ENCODE measurements around the gene EDRF1.

EDRF1 gene

DNA sequence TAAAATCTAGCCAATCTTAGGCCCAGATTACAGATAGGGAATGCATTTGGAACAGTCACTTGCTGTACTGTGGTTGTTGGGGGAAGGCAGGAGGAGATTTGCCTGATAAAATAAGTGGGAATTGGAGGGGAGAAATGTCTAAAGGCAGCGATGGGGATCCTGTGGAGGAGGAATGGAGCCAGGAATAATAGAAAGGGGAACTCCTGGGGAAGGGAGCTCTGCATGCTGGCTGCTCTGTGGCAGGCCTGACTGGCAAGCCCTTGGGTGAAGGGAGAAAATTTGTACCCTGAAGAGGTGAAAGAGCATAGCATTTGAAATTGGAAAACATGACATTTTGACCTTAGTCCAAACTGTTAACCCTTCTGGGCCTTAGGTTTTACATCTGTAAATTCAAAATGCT is 42.5 kb downstream of the EDRF1 start:
- no peak for DNase-seq (ENCODE audit: low read depth, low spot score)
- no peaks in the 10 kb centered on the region for H3K27me3 ChIP-seq (ENCODE audit: control insufficient read depth, insufficient read depth, low read length)
- peaks cover 19% of the 10 kb centered on the region for H3K36me3 ChIP-seq (ENCODE audit: control insufficient read depth, insufficient read depth, low read length)
- H3K4me1 ChIP-seq (ENCODE audit: control insufficient read depth, insufficient read depth, low read length): no peaks in the 10 kb centered on the region; the same call in 1 of the 2 replicates
- H3K9me3 ChIP-seq (ENCODE audit: control insufficient read depth, insufficient read depth, low read length): no peaks in the 10 kb centered on the region
- no CpG with 5 or more reads among the region's 1 CpG for WGBS (ENCODE audit: insufficient coverage, insufficient read length)
- H3K27ac ChIP-seq (ENCODE audit: low read length): no peak overlapping the region
- H3K4me3 ChIP-seq (ENCODE audit: low read length): no peak overlapping the region

DNA sequence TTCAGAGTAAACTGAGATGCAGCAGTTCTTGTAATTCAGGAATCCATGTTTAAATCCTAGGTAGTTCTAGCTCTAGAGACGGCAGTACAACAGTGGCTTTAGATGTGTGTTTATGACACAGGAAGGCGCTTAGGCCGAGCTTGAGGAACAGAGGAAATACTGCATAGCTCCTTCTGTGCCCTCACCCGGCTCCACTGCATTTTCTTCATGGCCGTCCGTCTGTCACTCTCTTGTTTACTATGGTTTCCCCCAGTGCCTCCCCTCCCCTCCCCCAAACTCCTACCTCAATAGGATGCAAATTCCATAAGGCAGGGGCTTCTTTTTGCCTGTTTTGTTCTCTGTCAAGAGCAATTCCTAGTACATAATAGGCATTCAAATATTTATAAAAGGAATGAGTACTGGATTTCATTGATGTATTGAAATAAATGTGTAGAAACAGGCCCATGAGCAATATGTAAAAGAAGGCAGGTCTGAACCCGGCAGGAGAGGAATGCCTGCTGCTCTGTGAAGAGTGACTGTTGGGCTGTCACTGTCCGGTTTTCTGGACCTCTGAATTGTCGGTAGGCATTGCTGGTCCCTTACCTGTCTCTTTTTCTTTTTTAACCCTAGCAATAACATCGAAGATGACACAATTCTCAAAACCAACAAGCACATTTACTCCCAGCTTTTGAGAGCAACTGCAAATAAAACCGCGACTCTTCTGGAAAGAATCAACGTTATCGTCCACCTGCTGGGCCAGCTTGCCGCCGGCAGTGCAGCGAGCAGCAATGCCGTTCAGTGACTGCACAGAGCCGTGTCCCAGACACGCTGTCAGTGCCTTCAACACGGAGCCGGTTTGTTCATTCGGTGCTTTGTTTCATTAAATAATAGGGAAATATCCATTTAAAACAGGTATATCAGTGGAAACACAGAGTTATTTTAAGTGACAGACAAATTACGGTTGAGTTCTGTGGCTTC is 43.5 kb downstream of the EDRF1 start:
- WGBS (ENCODE audit: insufficient coverage, insufficient read length): no CpG with 5 or more reads among the region's 24 CpGs
- Histone ChIP-seq H3K27ac (ENCODE audit: low read length) (no peak overlapping the region), H3K4me1 (ENCODE audit: control insufficient read depth, insufficient read depth, low read length) (no peaks in the 10 kb centered on the region; the same call in 1 of the 2 replicates), H3K36me3 (ENCODE audit: control insufficient read depth, insufficient read depth, low read length) (peaks cover 19% of the 10 kb centered on the region), H3K9me3 (ENCODE audit: control insufficient read depth, insufficient read depth, low read length) (no peaks in the 10 kb centered on the region), H3K4me3 (ENCODE audit: low read length) (no peak overlapping the region), H3K27me3 (ENCODE audit: control insufficient read depth, insufficient read depth, low read length) (no peaks in the 10 kb centered on the region)
- no peak for DNase-seq (ENCODE audit: low read depth, low spot score)

DNA sequence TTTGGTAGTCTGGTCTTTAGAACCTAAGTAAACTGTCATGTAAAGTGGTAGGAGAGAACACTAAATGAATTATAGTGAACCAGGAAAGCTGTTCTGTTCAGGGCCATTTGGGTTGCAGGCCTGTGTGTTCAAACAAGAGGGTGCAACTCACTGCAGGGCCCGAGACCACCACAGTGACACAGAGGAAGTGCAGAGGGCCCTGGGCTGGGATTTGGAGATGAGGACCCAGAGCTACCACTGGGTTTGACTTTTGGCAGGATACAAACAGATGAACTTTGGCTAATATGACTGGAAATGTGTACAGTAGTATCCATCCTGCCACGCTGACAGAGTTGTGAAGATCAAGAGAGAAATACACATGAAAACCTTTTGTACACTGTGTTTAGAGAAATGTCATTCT is 46.3 kb downstream of the EDRF1 start:
- H3K4me3 ChIP-seq (ENCODE audit: low read length): no peak overlapping the region
- DNase-seq (ENCODE audit: low read depth, low spot score): no peak
- no peaks in the 10 kb centered on the region for H3K9me3 ChIP-seq (ENCODE audit: control insufficient read depth, insufficient read depth, low read length)
- H3K4me1 ChIP-seq (ENCODE audit: control insufficient read depth, insufficient read depth, low read length): no peaks in the 10 kb centered on the region; the same call in 1 of the 2 replicates
- peaks cover 13% of the 10 kb centered on the region; the same call in 1 of the 2 replicates for H3K36me3 ChIP-seq (ENCODE audit: control insufficient read depth, insufficient read depth, low read length)
- no peak overlapping the region for H3K27ac ChIP-seq (ENCODE audit: low read length)
- no peaks in the 10 kb centered on the region for H3K27me3 ChIP-seq (ENCODE audit: control insufficient read depth, insufficient read depth, low read length)
- no CpG with 5 or more reads among the region's 2 CpGs for WGBS (ENCODE audit: insufficient coverage, insufficient read length)

DNA sequence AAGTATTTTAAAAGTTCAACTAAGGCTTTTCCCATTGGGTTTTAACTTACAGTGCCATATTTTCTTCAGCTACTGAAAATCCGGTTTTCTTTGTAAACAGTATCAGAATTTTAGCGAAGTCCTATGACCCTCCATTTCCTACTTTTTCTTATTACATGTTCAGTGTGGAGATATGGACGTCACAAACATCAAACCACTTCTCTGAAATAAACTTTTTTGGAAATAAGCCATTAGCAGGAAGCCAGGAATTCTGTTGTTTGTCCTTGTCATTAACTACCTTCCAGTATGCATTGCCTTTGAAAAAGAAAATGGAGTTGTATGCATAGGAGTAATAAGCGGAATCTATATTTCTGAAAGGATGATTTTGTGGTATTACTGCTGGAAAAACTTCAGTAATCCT is 47.0 kb downstream of the EDRF1 start:
- no peak for DNase-seq (ENCODE audit: low read depth, low spot score)
- Histone ChIP-seq H3K36me3 (ENCODE audit: control insufficient read depth, insufficient read depth, low read length) (peaks cover 13% of the 10 kb centered on the region; the same call in 1 of the 2 replicates), H3K4me1 (ENCODE audit: control insufficient read depth, insufficient read depth, low read length) (no peaks in the 10 kb centered on the region; the same call in 1 of the 2 replicates), H3K27me3 (ENCODE audit: control insufficient read depth, insufficient read depth, low read length) (no peaks in the 10 kb centered on the region), H3K9me3 (ENCODE audit: control insufficient read depth, insufficient read depth, low read length) (no peaks in the 10 kb centered on the region), H3K27ac (ENCODE audit: low read length) (no peak overlapping the region), H3K4me3 (ENCODE audit: low read length) (no peak overlapping the region)
- no CpG with 5 or more reads among the region's 4 CpGs for WGBS (ENCODE audit: insufficient coverage, insufficient read length)

DNA sequence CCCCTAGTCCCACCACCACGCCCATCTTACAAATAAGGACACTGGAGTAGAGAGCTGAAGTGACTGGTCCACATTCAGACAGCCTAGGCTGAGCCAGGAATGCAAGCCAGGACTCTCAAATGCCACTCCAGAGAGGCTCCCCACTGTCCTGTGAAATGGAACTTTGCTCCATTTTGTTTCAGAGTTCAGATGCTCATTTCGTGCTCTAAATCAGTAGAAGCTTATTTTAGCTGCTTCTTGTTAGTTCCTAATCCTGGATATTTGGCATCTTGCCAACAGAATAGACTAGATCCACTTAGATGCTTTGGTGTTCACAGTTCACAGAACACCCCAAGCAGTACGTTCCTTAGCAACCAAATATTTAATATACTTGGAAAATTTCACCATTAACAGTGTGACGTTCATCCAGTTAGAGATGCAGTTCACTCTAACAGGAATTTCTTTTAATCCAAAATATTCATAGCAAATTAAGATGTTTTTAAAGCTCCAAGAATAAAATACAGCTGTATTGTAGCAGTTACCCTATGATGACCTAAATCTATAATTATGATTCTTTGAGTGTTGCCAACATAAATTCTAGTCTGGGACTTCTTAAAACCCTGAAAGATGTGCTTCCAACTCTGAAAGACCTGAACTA is 48.8 kb downstream of the EDRF1 start:
- H3K4me1 ChIP-seq (ENCODE audit: control insufficient read depth, insufficient read depth, low read length): no peaks in the 10 kb centered on the region
- no peaks in the 10 kb centered on the region for H3K9me3 ChIP-seq (ENCODE audit: control insufficient read depth, insufficient read depth, low read length)
- no peak for DNase-seq (ENCODE audit: low read depth, low spot score)
- no CpG with 5 or more reads among the region's 4 CpGs for WGBS (ENCODE audit: insufficient coverage, insufficient read length)
- H3K27me3 ChIP-seq (ENCODE audit: control insufficient read depth, insufficient read depth, low read length): no peaks in the 10 kb centered on the region
- peaks cover 8% of the 10 kb centered on the region; the same call in 1 of the 2 replicates for H3K36me3 ChIP-seq (ENCODE audit: control insufficient read depth, insufficient read depth, low read length)
- H3K4me3 ChIP-seq (ENCODE audit: low read length): no peak overlapping the region
- no peak overlapping the region for H3K27ac ChIP-seq (ENCODE audit: low read length)

DNA sequence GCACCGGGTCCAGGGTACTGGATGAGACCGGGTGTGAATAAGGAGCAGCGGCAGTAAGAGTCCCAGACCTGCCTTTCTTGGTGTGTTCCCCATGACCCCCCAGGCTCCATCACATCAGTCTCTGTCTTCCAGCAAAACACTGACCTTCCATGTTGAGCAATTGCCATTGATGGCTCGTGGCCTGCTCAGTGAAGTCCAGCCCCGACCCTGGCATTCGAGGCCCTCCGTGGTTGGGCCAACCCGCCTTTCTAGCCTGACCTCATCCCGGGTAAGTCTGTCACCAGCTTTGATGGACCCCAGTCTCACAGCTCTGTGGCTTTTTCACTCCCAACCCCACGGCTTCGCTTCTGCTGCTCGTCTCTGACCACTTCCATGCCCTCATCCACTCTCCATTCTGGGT is 49.7 kb downstream of the EDRF1 start:
- Histone ChIP-seq H3K4me1 (ENCODE audit: control insufficient read depth, insufficient read depth, low read length) (no peaks in the 10 kb centered on the region), H3K27me3 (ENCODE audit: control insufficient read depth, insufficient read depth, low read length) (no peaks in the 10 kb centered on the region), H3K36me3 (ENCODE audit: control insufficient read depth, insufficient read depth, low read length) (peaks cover 3% of the 10 kb centered on the region; the same call in 1 of the 2 replicates), H3K9me3 (ENCODE audit: control insufficient read depth, insufficient read depth, low read length) (no peaks in the 10 kb centered on the region), H3K27ac (ENCODE audit: low read length) (no peak overlapping the region), H3K4me3 (ENCODE audit: low read length) (no peak overlapping the region)
- no CpG with 5 or more reads among the region's 12 CpGs for WGBS (ENCODE audit: insufficient coverage, insufficient read length)
- DNase-seq (ENCODE audit: low read depth, low spot score): no peak

DNA sequence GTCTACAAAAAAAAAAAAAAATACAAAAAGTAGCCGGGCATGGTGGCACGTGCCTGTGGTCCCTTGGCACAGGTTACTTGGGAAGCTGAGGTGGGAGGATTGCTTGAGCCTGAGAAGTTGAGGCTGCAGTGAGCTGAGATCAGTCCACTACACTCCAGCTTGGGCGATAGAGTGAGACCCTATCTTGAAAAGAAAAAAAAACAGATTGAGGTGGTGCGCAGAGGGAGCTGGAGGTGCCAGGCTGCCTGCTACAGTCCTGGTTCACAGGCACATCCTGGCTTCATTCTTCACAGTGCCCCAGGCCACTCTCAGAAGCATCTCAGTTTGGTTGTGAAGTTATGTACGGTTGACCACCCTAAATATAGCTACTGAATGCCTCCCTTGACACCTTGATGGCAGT is 51.3 kb downstream of the EDRF1 start:
- H3K4me3 ChIP-seq (ENCODE audit: low read length): no peak overlapping the region
- no peaks in the 10 kb centered on the region for H3K27me3 ChIP-seq (ENCODE audit: control insufficient read depth, insufficient read depth, low read length)
- no CpG with 5 or more reads among the region's 5 CpGs for WGBS (ENCODE audit: insufficient coverage, insufficient read length)
- H3K36me3 ChIP-seq (ENCODE audit: control insufficient read depth, insufficient read depth, low read length): no peaks in the 10 kb centered on the region
- no peaks in the 10 kb centered on the region for H3K4me1 ChIP-seq (ENCODE audit: control insufficient read depth, insufficient read depth, low read length)
- no peak for DNase-seq (ENCODE audit: low read depth, low spot score)
- no peaks in the 10 kb centered on the region for H3K9me3 ChIP-seq (ENCODE audit: control insufficient read depth, insufficient read depth, low read length)
- no peak overlapping the region for H3K27ac ChIP-seq (ENCODE audit: low read length)

DNA sequence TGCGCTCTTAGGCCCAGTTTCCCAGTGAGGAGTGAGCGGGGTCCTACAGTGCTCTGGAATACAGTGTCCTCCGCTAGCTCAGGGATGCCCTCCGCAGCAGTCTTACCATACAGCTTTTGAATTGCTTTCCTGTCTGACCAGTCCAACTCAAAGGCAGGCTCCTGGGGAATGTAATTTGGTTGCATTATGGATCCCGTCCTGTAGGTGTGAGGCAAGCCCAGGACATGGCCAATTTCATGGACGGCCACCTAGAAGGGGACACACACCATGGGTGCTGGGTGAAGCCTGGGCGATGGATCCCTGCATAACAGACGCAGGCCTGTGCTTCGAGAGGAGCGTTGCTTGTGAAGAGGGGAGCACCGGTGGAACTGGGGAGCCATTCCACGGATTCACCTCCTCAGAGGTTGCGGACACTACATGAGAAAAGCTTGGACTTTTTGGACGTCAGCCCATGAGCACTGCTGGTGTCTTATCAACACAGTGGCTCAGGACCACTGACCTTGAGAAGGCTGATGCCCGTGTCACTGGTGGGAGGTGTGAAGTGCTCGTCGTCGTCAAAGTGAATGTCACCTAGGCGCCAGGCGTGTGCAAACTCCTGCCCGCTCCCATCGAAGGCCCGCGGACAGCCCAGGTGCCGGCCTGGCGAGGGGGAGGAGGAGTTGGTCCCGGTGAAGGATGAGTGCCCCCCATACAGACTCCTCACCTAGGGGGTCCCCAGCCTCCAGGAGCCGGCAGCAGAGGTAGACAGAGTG is 52.8 kb downstream of the EDRF1 start:
- no peaks in the 10 kb centered on the region for H3K27me3 ChIP-seq (ENCODE audit: control insufficient read depth, insufficient read depth, low read length)
- H3K27ac ChIP-seq (ENCODE audit: low read length): no peak overlapping the region
- H3K4me3 ChIP-seq (ENCODE audit: low read length): no peak overlapping the region
- no CpG with 5 or more reads among the region's 28 CpGs for WGBS (ENCODE audit: insufficient coverage, insufficient read length)
- H3K9me3 ChIP-seq (ENCODE audit: control insufficient read depth, insufficient read depth, low read length): no peaks in the 10 kb centered on the region
- no peak for DNase-seq (ENCODE audit: low read depth, low spot score)
- H3K4me1 ChIP-seq (ENCODE audit: control insufficient read depth, insufficient read depth, low read length): no peaks in the 10 kb centered on the region
- no peaks in the 10 kb centered on the region for H3K36me3 ChIP-seq (ENCODE audit: control insufficient read depth, insufficient read depth, low read length)

DNA sequence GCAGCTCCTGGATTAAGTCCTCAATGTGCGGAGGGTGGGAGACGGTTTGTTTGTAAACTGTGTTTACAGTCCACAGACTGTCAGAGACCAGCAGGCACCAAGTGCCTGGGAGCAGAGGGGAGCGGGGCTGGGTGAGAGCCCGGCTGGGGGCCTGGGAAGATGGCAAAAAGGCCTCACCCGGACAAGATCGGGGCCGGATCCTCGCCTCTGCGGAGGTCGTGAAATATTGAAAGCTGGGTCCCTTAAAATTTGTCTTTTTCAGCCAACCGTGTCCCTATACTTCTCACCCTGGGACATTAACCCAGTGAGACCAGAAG is 53.3 kb downstream of the EDRF1 start:
- no peak overlapping the region for H3K27ac ChIP-seq (ENCODE audit: low read length)
- H3K4me3 ChIP-seq (ENCODE audit: low read length): no peak overlapping the region
- WGBS (ENCODE audit: insufficient coverage, insufficient read length): no CpG with 5 or more reads among the region's 11 CpGs
- no peak for DNase-seq (ENCODE audit: low read depth, low spot score)
- H3K4me1 ChIP-seq (ENCODE audit: control insufficient read depth, insufficient read depth, low read length): no peaks in the 10 kb centered on the region
- H3K27me3 ChIP-seq (ENCODE audit: control insufficient read depth, insufficient read depth, low read length): no peaks in the 10 kb centered on the region
- no peaks in the 10 kb centered on the region for H3K36me3 ChIP-seq (ENCODE audit: control insufficient read depth, insufficient read depth, low read length)
- H3K9me3 ChIP-seq (ENCODE audit: control insufficient read depth, insufficient read depth, low read length): no peaks in the 10 kb centered on the region

Data from iPS DF 6.9 (cell line).